Measurements from ENCODE around the gene CHI3L1.
A peak's percentile ranks its signal among the peaks of the same experiment; 100 is the strongest.

The CHI3L1 gene

DNA sequence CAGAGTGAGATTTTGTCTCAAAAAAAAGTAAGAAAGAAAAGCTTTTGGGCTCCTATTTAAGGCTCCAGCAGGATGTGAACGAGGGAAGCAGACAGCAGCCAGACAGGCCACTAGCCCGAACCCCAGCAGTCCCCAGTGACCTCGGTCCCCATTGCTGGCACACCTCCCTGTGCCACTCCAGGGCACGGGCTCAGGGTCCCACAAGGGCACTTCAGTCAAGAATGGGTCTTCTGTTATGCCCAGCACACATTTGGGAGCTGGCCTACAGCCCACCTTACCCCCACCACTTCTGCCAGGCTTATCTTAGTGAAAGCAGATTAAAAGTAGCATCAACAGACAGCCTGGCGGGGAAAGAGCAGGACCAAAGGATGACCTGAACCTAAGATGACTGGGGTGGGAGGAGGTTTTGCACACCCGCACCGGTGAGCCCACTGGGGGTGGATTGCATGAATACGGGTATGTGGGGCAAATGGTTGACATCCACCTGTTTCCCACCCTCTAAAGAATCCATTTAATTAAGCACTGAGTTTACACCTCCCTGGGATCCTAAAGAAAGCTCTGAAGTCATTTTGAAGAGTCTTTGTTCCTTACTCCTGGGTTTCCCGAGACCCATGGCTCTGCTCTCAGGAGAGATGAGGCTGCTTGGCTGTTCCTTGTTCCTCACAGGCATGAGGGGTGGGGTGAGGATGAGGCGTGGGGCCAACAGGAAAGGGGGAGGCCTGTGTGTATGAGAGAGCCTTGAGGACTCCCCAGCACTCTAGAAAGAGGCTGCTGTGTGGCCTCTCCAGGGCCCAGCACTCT lies 4.7 kb downstream of the CHI3L1 start:
- DNase-seq (ENCODE audit: low read depth), result no peak

- no peak for DNase-seq (ENCODE audit: low read depth)
Measured at GRCh38 chr1:203180611-203181330, 5.7 kb downstream of the CHI3L1 start.

DNA sequence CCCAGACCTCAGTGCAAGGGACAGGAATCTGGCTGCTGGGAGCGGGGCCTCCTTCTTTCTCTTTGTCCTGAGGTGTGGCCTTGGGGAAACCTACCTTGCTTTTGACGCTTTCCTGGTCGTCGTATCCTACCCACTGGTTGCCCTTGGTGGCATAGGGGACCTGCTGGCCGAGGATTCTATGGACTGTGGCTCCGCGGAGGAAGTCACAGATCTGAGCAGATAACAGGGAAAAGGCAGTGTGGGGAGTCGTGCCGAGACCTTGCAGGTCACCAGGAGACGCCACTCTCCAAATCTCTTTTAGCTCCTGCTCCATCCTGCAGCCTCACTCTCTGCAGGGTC lies 6.9 kb downstream of the CHI3L1 start:
- no peak for DNase-seq (ENCODE audit: low read depth)

GRCh38 chr1:203178821-203179666 lies 7.5 kb downstream of the CHI3L1 start:
- DNase-seq (ENCODE audit: low read depth), result no peak

DNA sequence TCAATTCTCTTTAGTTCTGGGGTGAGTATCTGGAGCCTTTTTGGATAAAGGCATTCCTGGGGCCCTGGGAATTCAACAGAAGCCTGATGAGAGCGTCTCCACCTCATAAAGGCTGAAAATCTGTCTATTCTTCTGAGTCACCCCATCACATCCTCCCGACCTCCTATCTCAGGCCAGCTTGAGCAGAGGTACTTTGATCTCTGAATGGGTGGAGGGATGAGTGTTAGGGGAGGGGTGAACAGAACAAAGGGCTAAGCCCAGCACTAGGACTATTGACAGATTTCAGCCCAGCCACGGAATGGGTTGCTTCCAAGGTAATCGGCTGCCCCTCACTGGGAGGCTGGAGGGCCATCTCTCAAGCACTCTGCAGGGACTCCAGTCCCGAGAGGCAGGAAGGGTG lies 8.4 kb downstream of the CHI3L1 start:
- no peak for DNase-seq (ENCODE audit: low read depth)

DNA sequence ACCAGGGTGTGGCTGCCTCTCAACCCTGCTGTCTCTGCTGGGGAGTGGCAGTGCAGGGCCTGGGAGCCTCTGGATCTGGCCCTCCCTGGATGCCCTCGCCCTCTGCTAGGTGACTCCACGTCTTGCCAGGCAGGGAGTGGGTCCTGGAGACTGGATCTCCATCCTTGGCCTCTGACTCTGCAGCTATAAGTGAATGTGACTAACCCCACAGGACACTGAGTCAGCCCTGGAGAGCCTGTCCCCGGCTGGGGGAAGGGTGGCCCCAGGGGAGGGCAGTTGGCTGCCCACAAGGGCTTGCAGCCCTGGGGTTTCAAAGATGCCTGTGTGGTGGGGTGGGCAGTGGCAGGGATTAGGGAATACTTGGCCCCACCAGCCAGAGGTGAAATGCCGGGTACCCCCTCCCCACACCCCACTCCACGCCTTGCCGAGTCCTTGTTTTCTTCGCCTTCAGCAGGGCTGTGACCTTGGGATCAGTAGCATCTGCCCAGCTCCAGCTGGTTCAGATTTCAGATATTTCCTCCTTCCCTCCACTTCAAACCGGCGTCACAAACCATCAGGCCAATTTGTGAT lies 8.9 kb downstream of the CHI3L1 start:
- DNase-seq (ENCODE audit: low read depth), result no peak

DNA sequence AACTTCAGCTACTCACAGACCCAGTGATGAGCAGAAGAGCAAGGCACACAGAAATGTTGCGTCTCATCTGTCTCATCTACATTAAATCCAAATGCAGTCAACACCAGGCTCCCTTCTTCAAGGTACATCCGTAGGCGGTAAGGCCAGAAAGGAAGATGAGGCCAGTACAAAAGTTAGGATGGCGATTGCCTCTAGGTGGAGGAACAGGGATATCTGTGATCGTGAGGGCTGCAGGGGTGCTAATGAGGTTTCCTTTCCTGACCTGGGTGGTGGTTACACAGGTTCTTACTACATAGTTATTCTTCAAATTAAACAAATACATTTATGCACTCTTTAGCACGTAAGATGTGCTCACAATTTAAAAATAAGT lies 9.5 kb downstream of the CHI3L1 start:
- DNase-seq (ENCODE audit: low read depth), result no peak

- DNase-seq (ENCODE audit: low read depth), result no peak
Measured at GRCh38 chr1:203176273-203177035, 10.1 kb downstream of the CHI3L1 start.

- no peak for DNase-seq (ENCODE audit: low read depth)
Measured at GRCh38 chr1:203175827-203176241, 10.7 kb downstream of the CHI3L1 start.

GRCh38 chr1:203175237-203175826 lies 11.2 kb downstream of the CHI3L1 start, which contains the start of gene MYBPH:
TSS of gene MYBPH (minus strand) at chr1:203175826. CDS start at chr1:203175755, 71 bp downstream.
- DNase-seq (ENCODE audit: low read depth), result no peak

- DNase-seq (ENCODE audit: low read depth), result no peak
Measured at GRCh38 chr1:203174324-203174985, 12.0 kb downstream of the CHI3L1 start.

- DNase-seq (ENCODE audit: low read depth), result no peak
Measured at GRCh38 chr1:203173566-203173965, 12.9 kb downstream of the CHI3L1 start.

DNA sequence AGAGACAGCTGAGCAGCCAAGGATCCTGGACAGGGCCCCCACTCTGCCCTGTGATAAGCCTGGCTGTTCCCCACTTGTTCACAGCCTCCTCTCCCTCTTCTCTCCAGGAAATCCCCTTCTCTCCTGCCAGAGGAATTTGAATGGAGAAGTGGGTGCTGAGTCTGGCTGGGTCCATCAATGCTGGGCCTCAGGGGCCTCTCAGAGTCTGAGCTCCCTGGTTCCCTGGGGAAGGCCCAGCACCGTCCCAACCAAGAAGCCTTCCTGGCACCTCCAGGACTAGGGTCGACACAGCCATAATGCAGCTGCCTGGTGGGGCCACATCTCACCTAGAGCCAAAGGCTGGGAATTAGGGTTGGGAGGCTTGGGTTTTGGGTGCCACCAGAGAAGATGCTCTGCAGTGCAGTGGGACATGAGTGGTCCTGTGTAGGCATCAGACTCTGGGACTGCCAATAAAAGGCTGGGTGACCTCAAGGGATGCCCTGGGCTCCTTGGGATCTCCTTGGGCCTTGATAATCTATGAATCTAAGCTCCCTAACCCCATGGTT lies 13.4 kb downstream of the CHI3L1 start:
- no peak for DNase-seq (ENCODE audit: low read depth)

GRCh38 chr1:203172184-203173010 lies 14.1 kb downstream of the CHI3L1 start:
- peak; percentile 21 for DNase-seq (ENCODE audit: low read depth)

- no peak for DNase-seq (ENCODE audit: low read depth)
Measured at GRCh38 chr1:203171341-203172183, 14.9 kb downstream of the CHI3L1 start.

DNA sequence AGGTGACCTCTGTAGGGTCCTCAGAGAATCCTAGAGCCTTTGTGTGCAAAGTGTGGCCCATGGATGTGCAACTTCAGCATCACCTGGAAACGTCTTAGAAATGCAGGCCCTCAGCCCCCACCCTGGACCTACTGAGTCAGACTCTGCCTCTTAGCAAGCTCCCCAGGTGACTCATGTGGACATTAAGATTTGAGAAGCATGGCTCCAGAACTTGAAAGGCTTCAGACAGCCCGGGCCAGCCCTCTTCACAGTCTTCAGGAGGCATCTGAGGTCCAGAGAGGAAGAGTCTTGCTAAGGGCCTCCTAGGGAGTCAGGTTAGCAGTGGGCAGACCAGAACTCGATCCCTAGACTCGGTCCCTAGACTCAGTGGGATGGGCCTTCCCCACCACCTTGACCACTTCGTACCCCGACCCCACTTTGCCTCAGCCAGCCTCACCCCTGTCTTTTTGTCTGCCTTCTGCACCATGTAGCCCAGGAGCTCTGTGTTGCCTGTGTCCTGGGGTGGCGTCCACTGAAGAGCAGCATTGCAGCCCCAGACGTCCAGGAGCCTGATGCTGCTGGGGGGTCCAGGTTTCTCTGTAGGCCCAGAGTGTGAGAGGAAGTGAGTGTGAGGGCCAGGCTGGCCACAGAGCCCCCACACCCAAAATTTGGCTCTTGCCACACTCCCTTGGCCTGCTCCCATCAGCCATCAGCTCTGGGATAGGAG lies 15.7 kb downstream of the CHI3L1 start:
- no peak for DNase-seq (ENCODE audit: low read depth)

DNA sequence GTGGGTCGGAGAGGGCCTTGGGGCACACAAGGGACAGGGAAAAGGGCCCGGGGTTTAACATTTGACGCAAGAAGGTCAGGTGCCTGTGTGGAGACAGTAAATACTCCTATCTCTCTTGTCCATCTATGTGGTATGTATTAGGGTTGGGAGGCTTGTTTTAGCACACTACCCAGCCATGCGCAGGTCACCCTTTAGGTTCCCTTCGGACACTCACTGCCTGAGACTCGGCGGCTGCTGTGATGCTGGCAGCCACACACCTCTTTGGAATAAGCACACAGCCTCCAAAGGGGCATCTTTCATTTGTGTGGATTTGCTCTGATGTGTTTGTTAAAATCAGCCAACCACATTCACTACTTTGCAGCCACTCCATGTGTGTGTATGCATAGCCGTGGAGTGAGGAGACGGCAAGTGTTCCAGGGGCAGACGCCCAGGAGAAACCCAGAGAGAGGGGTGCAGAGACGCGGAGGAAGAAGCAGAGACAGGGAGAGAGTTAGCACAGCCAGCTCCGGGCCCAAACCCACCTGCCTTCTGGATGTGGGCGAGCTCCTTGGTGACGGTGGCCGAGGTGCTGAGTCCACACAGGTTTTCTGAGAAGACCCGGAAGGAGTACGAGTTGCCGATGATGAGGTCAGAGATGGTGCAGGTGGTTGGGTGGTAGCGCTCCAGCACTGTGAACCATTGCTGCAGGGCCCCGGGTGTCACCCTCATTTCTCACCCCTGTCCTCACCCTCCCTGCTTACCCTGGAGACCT lies 16.6 kb downstream of the CHI3L1 start:
- DNase-seq (ENCODE audit: low read depth), result no peak
